ENCODE measurements around the gene PDE4DIP.
"Not testable (repeated sequence)": the region's sequence is repeated elsewhere in the genome, so short reads cannot be mapped to it uniquely, and the experiment has no call there.

GRCh38 chr1:148828962-148829361, 15.3 kb upstream of the PDE4DIP start:
- TF ChIP-seq CTCF (conservative IDR thresholded peaks at IDR 0.05 in 1 of 2, IDR thresholded peaks at IDR 0.05 in 1 of 2; ENCODE audit: extremely low read depth in 1 of 2, insufficient read depth in 1 of 2, low read depth in 1 of 2, low read length in 2 of 2); EZH2 (IDR thresholded peaks at IDR 0.05; ENCODE audit: borderline replicate concordance, low read length): not testable (repeated sequence)
